HCT116 (cell line): ENCODE data around the gene BTBD9. TPM values are rescaled to one million over a fixed set of nuclear protein-coding genes. Genes with fewer than 3 reads are reported as not detected.

Experiments used
- ATAC-seq: fragments of 200-7000 bp; cut with Tn5 transposase; 2 replicates; pipeline ENCODE4 v1.9.1; 2020; ENCODE audit warnings: mild to moderate bottlenecking, moderate library complexity
- BruUV-seq: library from RNA; stranded (reverse); fragments of 400-500 nt; replicated peaks from 2 replicates; lab custom pipeline; 2021; lab: Mats Ljungman, UMichigan
- CTCF ChIA-PET: fragments of 300-600 bp; sonication (Branson Sonifier 250); formaldehyde crosslinking; loops from one replicate; lab custom pipeline; 2021; ENCODE audit warnings: antibody characterized with exemption; lab: Charles Lee
- POLR2A ChIA-PET: fragments of 300-600, 350-600 bp; sonication (Branson Sonifier 250); formaldehyde crosslinking; loops from one replicate; lab custom pipeline; 2021; ENCODE audit warnings: antibody characterized with exemption; lab: Charles Lee
- RAD21 ChIA-PET, 2 experiments: fragments of 300-600 bp; sonication (Branson Sonifier 250); formaldehyde crosslinking; loops; one replicate each; lab custom pipeline; 2023; ENCODE audit warnings: low total read pairs in 2 of 2; ENCODE audit not compliant: uncharacterized antibody in 2 of 2, unreplicated experiment in 2 of 2, low non-redundant PET in 1 of 2; lab: Charles Lee
- DNase-seq: peaks from one replicate; pipeline ENCODE4 v3.0.0-alpha.2; 2010; ENCODE audit warnings: low read depth, low spot score
- H2AFZ ChIP-seq: fragments of 200-600 bp; shearing (Covaris generic), sonication (generic); 2 replicates; pipeline ENCODE4 v1.6.1; 2017; ENCODE audit warnings: low read depth, mixed run types, mixed read lengths, antibody characterized with exemption, low read length; ENCODE audit not compliant: poor library complexity, severe bottlenecking
- H3K27ac ChIP-seq: 2 replicates; pipeline ENCODE4 v1.5.1; 2012; ENCODE audit warnings: low read depth, low read length
- H3K27me3 ChIP-seq: fragments of 200-600 bp; sonication (generic); 2 replicates; pipeline ENCODE4 v1.6.1; 2016; ENCODE audit warnings: mixed run types, low read length, mixed read lengths; ENCODE audit not compliant: insufficient read depth
- H3K36me3 ChIP-seq, 2 experiments: fragments of 200-500 bp in 1 of 2; fragments of 200-600 bp in 1 of 2; sonication (Bioruptor generic) in 1 of 2; sonication (generic) in 1 of 2; 2 replicates each; pipeline versions ENCODE4 v1.5.1 to v1.6.1; 2014 to 2016; ENCODE audit warnings: low read length in 2 of 2, inconsistent platforms in 1 of 2, mixed read lengths in 1 of 2, mixed run types in 1 of 2; ENCODE audit not compliant: insufficient read depth in 2 of 2, control insufficient read depth in 1 of 2
- H3K4me1 ChIP-seq, 2 experiments: fragments of 200-600 bp in 1 of 2; sonication (generic) in 1 of 2; 2 replicates each; pipeline versions ENCODE4 v1.5.1 to v1.6.1; 2012 to 2017; ENCODE audit warnings: low read length in 2 of 2, inconsistent platforms in 1 of 2, mild to moderate bottlenecking in 1 of 2, mixed read lengths in 1 of 2, mixed run types in 1 of 2, moderate library complexity in 1 of 2; ENCODE audit not compliant: insufficient read depth in 2 of 2, control insufficient read depth in 1 of 2
- H3K4me2 ChIP-seq: fragments of 200-600 bp; sonication (generic); 2 replicates; pipeline ENCODE4 v1.6.1; 2017; ENCODE audit warnings: mixed run types, low read length, mixed read lengths
- H3K4me3 ChIP-seq, 2 experiments: fragments of 200-600 bp in 1 of 2; sonication (generic) in 1 of 2; replicated peaks in 1 of 2; 2 replicates each; pipeline ENCODE4 v1.5.1; 2011 to 2016; ENCODE audit warnings: low read length in 2 of 2, control low read depth in 1 of 2, low read depth in 1 of 2, mild to moderate bottlenecking in 1 of 2, mixed read lengths in 1 of 2, mixed run types in 1 of 2
- H3K79me2 ChIP-seq: fragments of 200-600 bp; sonication (generic); 2 replicates; pipeline ENCODE4 v1.6.1; 2017; ENCODE audit warnings: mild to moderate bottlenecking, mixed run types, low read length, moderate library complexity, mixed read lengths; ENCODE audit not compliant: insufficient read depth
- H3K9ac ChIP-seq: fragments of 200-600 bp; sonication (generic); 2 replicates; pipeline ENCODE4 v1.6.1; 2016; ENCODE audit warnings: low read length, mixed read lengths
- H3K9me2 ChIP-seq: fragments of 200-600 bp; sonication (generic), shearing (Covaris generic); 2 replicates; pipeline ENCODE4 v1.6.1; 2017; ENCODE audit warnings: mixed run types, mild to moderate bottlenecking, moderate library complexity; ENCODE audit not compliant: insufficient read depth
- H3K9me3 ChIP-seq, 2 experiments: fragments of 200-500 bp in 1 of 2; fragments of 200-600 bp in 1 of 2; sonication (Bioruptor generic) in 1 of 2; sonication (generic) in 1 of 2; 2 replicates each; pipeline ENCODE4 v1.6.1; 2014 to 2017; ENCODE audit warnings: low read length in 2 of 2, mixed read lengths in 2 of 2, inconsistent platforms in 1 of 2, low read depth in 1 of 2, mild to moderate bottlenecking in 1 of 2, mixed run types in 1 of 2, moderate library complexity in 1 of 2; ENCODE audit not compliant: control insufficient read depth in 1 of 2, insufficient read depth in 1 of 2
- H4K20me1 ChIP-seq: fragments of 200-600 bp; sonication (generic), shearing (Covaris generic); 2 replicates; pipeline ENCODE4 v1.6.1; 2017; ENCODE audit warnings: mixed run types, mild to moderate bottlenecking, moderate library complexity; ENCODE audit not compliant: insufficient read depth
- CTCF ChIP-seq, 3 experiments: fragments of 200-600 bp in 1 of 3; sonication (generic) in 1 of 3; IDR thresholded peaks in 2 of 3; conservative IDR thresholded peaks in 1 of 3; 2 replicates each; pipeline ENCODE4 v1.5.1; 2012 to 2017; ENCODE audit warnings: low read depth in 2 of 3, low read length in 2 of 3, antibody characterized with exemption in 1 of 3, borderline replicate concordance in 1 of 3, control low read depth in 1 of 3, mild to moderate bottlenecking in 1 of 3, mixed read lengths in 1 of 3, mixed run types in 1 of 3, moderate library complexity in 1 of 3; ENCODE audit not compliant: insufficient read depth in 1 of 3
- JUND ChIP-seq: IDR thresholded peaks from 2 replicates; pipeline ENCODE4 v1.6.1; 2012
- POLR2AphosphoS5 ChIP-seq: IDR thresholded peaks from 2 replicates; pipeline ENCODE4 v1.6.1; 2011; ENCODE audit warnings: mild to moderate bottlenecking, low read depth, low read length, moderate library complexity
- RAD21 ChIP-seq: IDR thresholded peaks from 2 replicates; pipeline ENCODE4 v1.6.1; 2012; ENCODE audit warnings: low read depth, mild to moderate bottlenecking
- SRF ChIP-seq: IDR thresholded peaks from 2 replicates; pipeline ENCODE4 v1.6.1; 2012; ENCODE audit warnings: low read depth
- ZBTB33 ChIP-seq: IDR thresholded peaks from 2 replicates; pipeline ENCODE4 v1.6.1; 2011; ENCODE audit warnings: mild to moderate bottlenecking, low read length, moderate library complexity; ENCODE audit not compliant: insufficient replicate concordance; ENCODE audit errors: extremely low read depth
- ZNF274 ChIP-seq: fragments of 200-500 bp; sonication (Bioruptor generic); IDR thresholded peaks from 2 replicates; pipeline ENCODE4 v1.6.1; 2014; ENCODE audit warnings: mild to moderate bottlenecking, low read depth, low read length, inconsistent platforms
- intact Hi-C: fragments of 100-400 bp; cut with micrococcal nuclease; formaldehyde crosslinking; loops from 2 replicates; pipeline ENCODE4 v1.10.0; 2022
- total RNA-seq: library from RNA; stranded (reverse); gene quantifications from one replicate; pipeline ENCODE4 v1.2.1, GENCODE V29; 2021; ENCODE audit not compliant: unreplicated experiment

BTBD9 gene
- total RNA-seq, 1 experiment from 2014 or later = 10.9 TPM

GRCh38 chr6:38572186-38572813 lies 67.4 kb downstream of the BTBD9 start:
- Histone ChIP-seq H3K9me2 (no peaks in the 10 kb centered on the region), H2AFZ (no peak overlapping the region), H3K36me3 (no peaks in the 10 kb centered on the region), H3K9ac (no peak overlapping the region), H3K4me3 (no peak overlapping the region), H3K9me3 (no peaks in the 10 kb centered on the region), H3K27ac (no peak overlapping the region), H3K27me3 (no peaks in the 10 kb centered on the region), H3K79me2 (no peaks in the 10 kb centered on the region), H3K4me1 (peaks cover 0 to 6% of the 10 kb centered on the region in 2 experiments; a peak in 2 of 4 replicates), H4K20me1 (no peaks in the 10 kb centered on the region), H3K4me2 (no peak overlapping the region)
- intact Hi-C loops = loop anchor here (5.0 kb wide), 1 partner anchor 540 kb away; no protein-coding TSS in a partner anchor
- RAD21 ChIA-PET = no interaction called here
- ATAC-seq (no peak), DNase-seq (no peak)
- CTCF ChIA-PET = no interaction called here
- TF ChIP-seq CTCF (IDR thresholded peaks at IDR 0.05 in 2 of 3, conservative IDR thresholded peaks at IDR 0.05 in 1 of 3; ENCODE audit: borderline replicate concordance in 1 of 3, insufficient read depth in 1 of 3, low read depth in 2 of 3, low read length in 2 of 3) (no peak), RAD21 (no peak), JUND (no peak), POLR2AphosphoS5 (no peak), ZBTB33 (no peak), ZNF274 (no peak), SRF (no peak)
- BruUV-seq = no TSS peak
- POLR2A ChIA-PET = no interaction called here
